ENCODE results near the gene MTUS2. TPM values are rescaled to one million over a fixed set of nuclear protein-coding genes. Genes with fewer than 3 reads are reported as not detected.

The MTUS2 gene
- total RNA-seq, 2 donors from 2014 or later: 1.6 to 4.8 TPM

DNA sequence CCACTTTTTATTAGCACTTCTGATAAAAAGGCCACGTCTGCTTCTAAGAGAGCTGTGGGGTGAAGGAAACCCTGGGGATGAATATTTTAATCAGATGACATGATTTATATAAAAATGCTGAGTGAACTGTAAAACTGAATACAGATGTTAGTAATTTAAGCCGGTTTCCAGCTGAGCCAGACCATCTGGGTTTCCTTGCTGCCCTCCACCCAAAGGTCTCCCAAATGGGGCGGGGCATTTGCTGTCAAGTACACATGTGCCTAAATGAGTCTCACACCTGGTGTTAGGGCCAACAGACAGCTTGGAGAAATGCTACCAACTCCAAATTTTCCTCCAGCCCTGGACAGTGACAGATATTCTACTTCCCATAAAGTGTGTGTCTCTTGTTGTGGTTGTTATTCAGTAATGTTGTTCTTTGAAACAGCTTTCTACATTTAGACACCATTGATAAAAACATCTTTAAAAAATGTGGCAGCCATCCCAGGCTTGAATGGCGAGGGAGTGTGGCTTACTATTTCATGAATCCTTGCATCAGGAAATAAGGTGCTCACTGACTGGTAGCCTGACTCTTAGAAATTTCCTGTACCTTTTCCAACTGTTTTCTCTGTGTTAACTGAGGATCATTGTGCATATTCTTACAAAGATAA is 350.4 kb downstream of the MTUS2 start:
- intact Hi-C loops (cut with DNase I): no loop called here
- Histone ChIP-seq H3K27ac (no peak overlapping the region), H3K9me3 (no peaks in the 10 kb centered on the region), H3K4me3 (no peak overlapping the region), H3K27me3 (replicated peaks; ENCODE audit: insufficient read depth) (no peaks in the 10 kb centered on the region), H3K4me1 (replicated peaks) (no peaks in the 10 kb centered on the region), H3K36me3 (no peaks in the 10 kb centered on the region)
- WGBS: 41% methylated on average over 4 of the region's 4 CpGs
- TF ChIP-seq POLR2AphosphoS5 (IDR thresholded peaks at IDR 0.05): no peak
- TF ChIP-seq, protein P1, sequence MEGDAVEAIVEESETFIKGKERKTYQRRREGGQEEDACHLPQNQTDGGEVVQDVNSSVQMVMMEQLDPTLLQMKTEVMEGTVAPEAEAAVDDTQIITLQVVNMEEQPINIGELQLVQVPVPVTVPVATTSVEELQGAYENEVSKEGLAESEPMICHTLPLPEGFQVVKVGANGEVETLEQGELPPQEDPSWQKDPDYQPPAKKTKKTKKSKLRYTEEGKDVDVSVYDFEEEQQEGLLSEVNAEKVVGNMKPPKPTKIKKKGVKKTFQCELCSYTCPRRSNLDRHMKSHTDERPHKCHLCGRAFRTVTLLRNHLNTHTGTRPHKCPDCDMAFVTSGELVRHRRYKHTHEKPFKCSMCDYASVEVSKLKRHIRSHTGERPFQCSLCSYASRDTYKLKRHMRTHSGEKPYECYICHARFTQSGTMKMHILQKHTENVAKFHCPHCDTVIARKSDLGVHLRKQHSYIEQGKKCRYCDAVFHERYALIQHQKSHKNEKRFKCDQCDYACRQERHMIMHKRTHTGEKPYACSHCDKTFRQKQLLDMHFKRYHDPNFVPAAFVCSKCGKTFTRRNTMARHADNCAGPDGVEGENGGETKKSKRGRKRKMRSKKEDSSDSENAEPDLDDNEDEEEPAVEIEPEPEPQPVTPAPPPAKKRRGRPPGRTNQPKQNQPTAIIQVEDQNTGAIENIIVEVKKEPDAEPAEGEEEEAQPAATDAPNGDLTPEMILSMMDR (IDR thresholded peaks at IDR 0.05): no peak
- no peak for TF ChIP-seq POLR2A (IDR thresholded peaks at IDR 0.05)
- no peak for DNase-seq (ENCODE audit: low spot score)

DNA sequence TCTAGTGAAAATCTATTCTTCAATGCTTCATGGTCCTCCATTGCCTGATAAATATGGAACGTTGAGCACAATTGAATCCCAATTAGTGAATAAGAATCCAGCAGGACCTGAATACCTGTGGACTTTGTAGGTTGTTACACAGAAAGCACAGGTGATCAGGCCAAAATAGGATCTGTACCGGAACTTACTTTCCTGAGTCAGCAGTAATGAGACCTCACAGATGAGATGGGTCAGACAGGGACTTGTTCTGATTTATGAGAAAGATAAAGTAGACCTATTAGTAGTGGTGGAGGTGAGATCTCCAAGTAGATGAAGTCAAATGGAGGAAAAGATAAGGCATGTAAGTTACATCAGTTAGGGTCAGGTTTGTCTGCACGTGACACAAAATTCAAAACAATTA is 351.1 kb downstream of the MTUS2 start:
- DNase-seq (ENCODE audit: low spot score): no peak
- Histone ChIP-seq H3K27me3 (replicated peaks; ENCODE audit: insufficient read depth) (no peaks in the 10 kb centered on the region), H3K9me3 (no peaks in the 10 kb centered on the region), H3K27ac (no peak overlapping the region), H3K4me1 (replicated peaks) (no peaks in the 10 kb centered on the region), H3K4me3 (no peak overlapping the region), H3K36me3 (no peaks in the 10 kb centered on the region)
- TF ChIP-seq POLR2A (IDR thresholded peaks at IDR 0.05) (no peak), POLR2AphosphoS5 (IDR thresholded peaks at IDR 0.05) (no peak)
- TF ChIP-seq, protein P1 (IDR thresholded peaks at IDR 0.05): no peak
- intact Hi-C loops (cut with DNase I): no loop called here
- WGBS: 87% methylated on average over 3 of the region's 3 CpGs

DNA sequence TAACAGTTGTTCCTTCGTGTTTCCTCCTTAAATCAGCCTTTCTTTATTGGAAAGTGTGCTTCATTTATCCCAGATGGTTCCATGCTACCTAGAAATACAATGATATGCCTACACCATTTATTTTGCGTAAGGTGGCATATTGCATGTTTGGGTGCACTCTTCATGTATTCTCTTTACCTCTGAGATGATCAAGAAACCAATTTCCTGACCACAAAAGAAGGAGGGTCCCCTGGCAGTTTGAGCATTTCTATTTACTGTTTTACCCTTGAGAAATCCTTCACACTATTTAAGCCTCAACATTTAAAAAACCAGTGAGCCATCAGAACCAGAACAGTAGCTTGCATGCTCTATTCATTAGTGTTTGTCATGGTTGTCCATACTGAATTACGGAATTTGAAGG is 354.0 kb downstream of the MTUS2 start:
- no peak overlapping the region for H3K27ac ChIP-seq
- H3K4me3 ChIP-seq: no peak overlapping the region
- H3K4me1 ChIP-seq (replicated peaks): no peaks in the 10 kb centered on the region
- DNase-seq (ENCODE audit: low spot score): no peak
- no peaks in the 10 kb centered on the region for H3K36me3 ChIP-seq
- WGBS: 71% methylated on average over 3 of the region's 3 CpGs
- H3K27me3 ChIP-seq (replicated peaks; ENCODE audit: insufficient read depth): no peaks in the 10 kb centered on the region
- intact Hi-C loops (cut with DNase I): no loop called here
- TF ChIP-seq, protein P1 (IDR thresholded peaks at IDR 0.05): no peak
- TF ChIP-seq POLR2A (IDR thresholded peaks at IDR 0.05): no peak
- no peak for TF ChIP-seq POLR2AphosphoS5 (IDR thresholded peaks at IDR 0.05)
- H3K9me3 ChIP-seq: no peaks in the 10 kb centered on the region

DNA sequence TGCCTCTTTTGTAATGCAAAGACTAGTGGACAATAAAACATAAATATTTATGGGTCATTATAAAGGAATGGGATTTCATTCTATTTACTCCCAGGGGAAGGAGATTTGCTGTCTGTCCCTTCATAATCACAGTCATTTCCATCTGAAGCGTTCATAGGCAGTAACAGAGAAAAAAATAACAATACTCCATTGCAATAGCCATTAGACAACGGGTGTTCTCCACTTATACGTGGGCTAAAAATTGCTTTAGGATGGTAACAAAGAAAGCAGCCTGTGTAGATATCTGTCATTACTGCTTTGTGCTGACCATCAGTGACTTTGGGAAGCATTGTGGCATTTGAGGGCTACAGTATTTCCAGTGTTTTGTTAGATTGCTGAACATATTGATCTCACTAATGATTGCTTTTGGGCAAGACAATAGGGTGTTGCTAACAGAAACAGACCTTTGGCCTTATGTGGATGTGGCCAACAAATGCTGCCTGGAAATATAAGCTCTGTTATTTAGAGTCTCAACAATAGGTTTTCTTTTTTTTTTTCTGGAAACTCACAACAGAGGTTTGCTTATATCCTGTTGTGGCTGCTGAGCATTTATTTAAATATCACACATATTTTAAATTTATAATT is 355.2 kb downstream of the MTUS2 start:
- TF ChIP-seq POLR2AphosphoS5 (IDR thresholded peaks at IDR 0.05): no peak
- TF ChIP-seq POLR2A (IDR thresholded peaks at IDR 0.05): no peak
- TF ChIP-seq, protein P1 (IDR thresholded peaks at IDR 0.05): no peak

DNA sequence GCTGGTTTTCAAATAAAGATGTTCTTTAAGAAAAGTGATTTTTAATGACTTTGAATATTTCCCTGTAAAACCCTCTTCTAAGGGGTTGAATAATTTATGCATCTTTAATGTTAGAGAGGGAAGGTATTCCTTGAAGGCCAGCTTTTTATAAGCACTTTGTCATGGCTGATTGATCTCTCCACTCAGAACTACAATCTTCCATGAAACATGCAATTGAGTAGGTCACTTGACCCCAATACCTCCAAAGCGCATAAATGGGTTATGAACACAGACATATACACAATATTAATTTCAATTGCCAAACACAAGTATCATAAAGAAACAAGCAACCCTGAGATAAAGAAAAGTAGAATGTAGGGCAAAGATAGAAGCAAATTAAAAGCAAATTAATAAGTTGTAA is 359.9 kb downstream of the MTUS2 start:
- no peaks in the 10 kb centered on the region for H3K27me3 ChIP-seq (replicated peaks; ENCODE audit: insufficient read depth)
- TF ChIP-seq POLR2A (IDR thresholded peaks at IDR 0.05): no peak
- TF ChIP-seq, protein P1 (IDR thresholded peaks at IDR 0.05): no peak
- no peak for TF ChIP-seq POLR2AphosphoS5 (IDR thresholded peaks at IDR 0.05)
- WGBS: 85% methylated on average over 1 of the region's 1 CpG
- H3K27ac ChIP-seq: no peak overlapping the region
- intact Hi-C loops (cut with DNase I): no loop called here
- no peaks in the 10 kb centered on the region for H3K9me3 ChIP-seq
- no peaks in the 10 kb centered on the region for H3K4me1 ChIP-seq (replicated peaks)
- H3K36me3 ChIP-seq: no peaks in the 10 kb centered on the region
- DNase-seq (ENCODE audit: low spot score): no peak
- H3K4me3 ChIP-seq: no peak overlapping the region

More for the DNA sequence above, 355.2 kb downstream of the MTUS2 start:
- 91% methylated on average over 3 of the region's 3 CpGs for WGBS
- H3K36me3 ChIP-seq: no peaks in the 10 kb centered on the region
- no peaks in the 10 kb centered on the region for H3K9me3 ChIP-seq
- no peak overlapping the region for H3K27ac ChIP-seq
- intact Hi-C loops (cut with DNase I): no loop called here
- DNase-seq (ENCODE audit: low spot score): no peak
- H3K4me3 ChIP-seq: no peak overlapping the region
- no peaks in the 10 kb centered on the region for H3K27me3 ChIP-seq (replicated peaks; ENCODE audit: insufficient read depth)
- no peaks in the 10 kb centered on the region for H3K4me1 ChIP-seq (replicated peaks)
